Skin epidermis (tissue), 12 donors: ENCODE results near the gene BRSK2.

Experiments used
- H3K27ac ChIP-seq, 21 experiments: fragments of 200-600 bp; sonication (generic) in 11 of 21; one replicate each; pipeline ENCODE4 v1.5.0; 2020; ENCODE audit warnings: mild to moderate bottlenecking in 3 of 21, inconsistent platforms in 2 of 21, moderate library complexity in 2 of 21
- H3K4me3 ChIP-seq, 7 experiments: fragments of 200-600 bp; sonication (generic) in 2 of 7; one replicate each; pipeline ENCODE4 v1.5.0; 2020; ENCODE audit warnings: inconsistent platforms in 2 of 7, mild to moderate bottlenecking in 2 of 7, moderate library complexity in 1 of 7

The BRSK2 gene

DNA sequence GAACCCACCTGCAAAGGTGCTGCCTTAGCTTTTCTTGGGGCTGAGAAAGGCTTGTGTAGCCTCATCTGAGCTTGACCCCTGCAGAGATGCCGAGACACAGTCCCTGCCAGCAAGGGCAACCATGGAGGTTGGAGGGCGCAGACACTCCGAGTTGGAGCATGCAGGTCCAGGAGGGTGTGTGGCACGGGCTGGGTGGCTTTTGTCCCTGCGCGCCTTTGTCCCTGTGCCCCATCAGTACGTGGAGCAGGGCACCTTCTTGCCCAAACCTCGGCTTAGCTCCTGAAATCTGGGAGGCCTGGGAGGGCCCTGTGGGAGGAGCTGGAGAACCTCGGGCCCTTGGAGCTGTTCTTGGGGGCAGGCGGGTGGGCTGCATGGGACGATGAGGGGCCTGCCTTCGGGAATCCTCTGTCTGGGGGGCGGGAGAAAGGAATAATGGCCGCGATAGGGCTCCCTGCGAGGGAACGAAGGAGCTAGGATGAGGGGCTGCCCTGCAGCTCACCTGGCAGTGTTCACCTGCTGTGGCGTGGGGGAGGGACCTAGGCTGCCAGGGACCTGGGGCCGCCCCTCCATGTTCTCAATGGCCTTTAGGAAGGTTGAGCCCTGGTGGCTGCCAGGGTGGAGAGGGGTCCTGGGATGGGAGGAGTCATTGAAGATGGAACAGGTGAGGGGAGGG, 3.4 kb downstream of the BRSK2 start:
- no peak overlapping the region for H3K4me3 ChIP-seq
- H3K27ac ChIP-seq = no peak overlapping the region

DNA sequence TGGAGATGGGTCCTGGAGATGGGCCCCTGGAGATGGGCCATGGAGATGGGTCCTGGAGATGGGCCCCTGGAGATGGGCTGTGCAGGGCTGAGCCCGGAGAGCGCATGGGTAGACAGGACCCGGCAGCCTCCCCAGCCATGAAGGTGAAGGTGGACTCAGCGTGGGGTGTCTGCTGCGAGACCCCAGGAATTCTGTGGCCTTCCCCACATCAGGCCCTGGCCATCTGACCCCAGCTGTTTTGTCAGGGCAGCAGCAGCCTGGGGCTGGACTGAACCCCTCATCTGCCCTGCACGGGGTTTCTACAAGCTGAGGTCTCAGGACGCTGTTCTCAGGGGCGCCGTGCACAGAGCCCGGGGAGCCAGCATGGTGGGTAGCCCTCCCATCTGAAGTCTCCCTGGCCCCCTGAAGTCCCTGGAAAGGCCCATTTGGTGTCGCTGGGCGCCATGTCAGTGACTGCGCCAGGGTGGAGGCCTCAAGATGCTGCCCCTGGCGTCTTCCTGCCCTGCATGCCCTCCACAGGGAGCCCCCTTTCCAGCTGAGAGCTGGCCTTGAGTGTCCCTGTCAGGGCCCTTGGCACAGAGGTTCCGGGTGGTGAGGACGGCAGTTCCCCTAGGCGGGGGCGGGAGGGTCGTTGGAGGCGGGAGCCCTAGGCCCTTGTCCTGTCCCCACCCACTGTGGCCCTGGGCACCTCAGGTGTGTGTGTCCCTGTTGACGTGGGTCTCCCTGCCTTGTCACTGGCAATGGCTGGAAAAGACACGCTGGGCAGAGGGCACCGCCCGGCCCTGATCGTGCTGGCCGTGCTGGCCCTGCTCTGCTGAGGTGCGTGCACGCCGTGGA, 5.4 kb downstream of the BRSK2 start:
- Histone ChIP-seq H3K4me3 (no peak overlapping the region), H3K27ac (no peak overlapping the region)

DNA sequence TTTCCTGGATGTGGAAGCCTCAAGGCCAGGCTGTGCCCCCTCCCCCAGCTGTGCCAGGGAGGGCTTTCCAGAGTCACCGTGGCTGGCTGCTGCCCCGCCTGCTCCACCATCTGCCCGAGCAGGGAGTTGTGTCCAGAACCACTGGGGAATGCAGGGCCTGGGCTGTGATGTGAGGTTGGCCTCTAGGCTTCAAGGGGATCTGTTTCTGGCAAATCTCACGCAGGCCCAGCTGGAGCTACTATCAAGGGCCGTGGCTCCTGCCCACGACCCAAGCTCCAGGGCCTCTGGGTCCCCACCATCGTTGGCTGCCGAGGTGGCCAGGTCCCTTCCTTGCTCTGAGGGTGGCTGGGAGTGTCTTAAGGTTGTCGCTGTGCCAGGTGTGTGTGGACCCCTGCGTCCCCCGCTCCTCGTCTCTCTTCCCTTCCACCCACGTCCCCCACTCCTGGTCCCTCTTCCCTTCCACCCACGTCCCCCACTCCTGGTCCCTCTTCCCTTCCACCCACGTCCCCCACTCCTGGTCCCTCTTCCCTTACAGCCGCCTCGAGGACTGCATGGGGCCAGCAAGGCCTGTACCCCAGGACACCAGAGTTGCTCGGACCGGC, 6.1 kb downstream of the BRSK2 start:
- H3K27ac ChIP-seq = no peak overlapping the region
- no peak overlapping the region for H3K4me3 ChIP-seq

DNA sequence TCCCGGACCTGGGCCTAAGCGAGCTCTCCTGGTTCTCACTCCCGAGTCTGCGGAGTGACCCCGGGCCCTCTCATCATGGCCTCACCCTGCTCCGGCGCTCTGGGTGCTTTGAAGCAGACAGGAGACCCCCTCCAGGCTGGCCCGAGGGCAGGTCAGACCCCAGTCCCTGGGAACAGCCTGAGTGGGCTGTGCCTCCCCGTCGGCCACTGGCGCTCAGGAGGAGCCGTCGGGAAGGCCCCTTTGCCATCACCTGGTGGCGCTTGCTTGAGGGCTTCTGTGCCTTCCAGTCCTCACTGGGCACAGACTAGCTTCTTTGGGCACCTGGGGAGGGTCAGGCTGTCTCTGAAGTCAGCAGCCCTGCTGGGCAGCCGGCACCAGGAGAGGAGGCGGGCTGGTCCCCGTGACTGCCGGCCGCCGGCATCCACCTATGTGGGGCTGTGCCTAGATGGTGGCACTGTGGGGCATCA, 6.7 kb downstream of the BRSK2 start:
- H3K27ac ChIP-seq = no peak overlapping the region
- H3K4me3 ChIP-seq = no peak overlapping the region

DNA sequence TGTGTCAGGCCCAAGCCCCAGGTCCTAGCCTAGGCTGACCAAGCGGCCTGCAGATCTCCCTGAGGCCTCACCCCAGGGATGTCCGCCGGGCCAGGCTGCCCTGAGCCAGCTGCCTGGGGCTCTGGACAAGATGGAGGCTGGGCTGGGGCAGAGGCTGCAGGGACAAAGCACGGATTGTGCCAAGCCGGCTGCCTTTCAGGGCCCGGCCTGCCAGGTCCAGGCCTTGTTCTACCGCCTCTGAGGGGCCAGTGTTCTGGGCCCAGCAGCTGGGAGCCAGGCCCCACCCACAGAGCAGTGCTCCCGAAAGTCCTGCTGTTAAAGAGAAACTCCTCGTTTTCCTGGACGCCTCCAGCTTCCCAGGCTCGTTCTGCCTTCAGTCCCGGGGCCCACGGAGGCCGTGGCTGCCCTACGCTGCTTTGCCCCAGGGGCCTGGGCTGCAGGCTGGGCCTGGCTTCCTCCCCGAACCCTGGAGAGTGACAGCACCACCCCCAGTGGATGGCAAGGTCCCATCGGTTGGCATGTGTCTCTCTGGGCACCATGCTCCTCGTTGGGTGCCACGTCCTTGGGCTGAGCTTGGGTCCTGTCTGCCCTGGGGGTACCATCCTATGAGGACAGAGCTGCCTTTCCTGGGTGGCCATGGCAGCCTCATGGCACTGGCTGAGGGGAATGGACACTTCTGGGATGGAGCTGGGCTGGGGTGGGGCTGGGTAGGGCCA, 7.6 kb downstream of the BRSK2 start:
- no peak overlapping the region for H3K27ac ChIP-seq
- no peak overlapping the region for H3K4me3 ChIP-seq

DNA sequence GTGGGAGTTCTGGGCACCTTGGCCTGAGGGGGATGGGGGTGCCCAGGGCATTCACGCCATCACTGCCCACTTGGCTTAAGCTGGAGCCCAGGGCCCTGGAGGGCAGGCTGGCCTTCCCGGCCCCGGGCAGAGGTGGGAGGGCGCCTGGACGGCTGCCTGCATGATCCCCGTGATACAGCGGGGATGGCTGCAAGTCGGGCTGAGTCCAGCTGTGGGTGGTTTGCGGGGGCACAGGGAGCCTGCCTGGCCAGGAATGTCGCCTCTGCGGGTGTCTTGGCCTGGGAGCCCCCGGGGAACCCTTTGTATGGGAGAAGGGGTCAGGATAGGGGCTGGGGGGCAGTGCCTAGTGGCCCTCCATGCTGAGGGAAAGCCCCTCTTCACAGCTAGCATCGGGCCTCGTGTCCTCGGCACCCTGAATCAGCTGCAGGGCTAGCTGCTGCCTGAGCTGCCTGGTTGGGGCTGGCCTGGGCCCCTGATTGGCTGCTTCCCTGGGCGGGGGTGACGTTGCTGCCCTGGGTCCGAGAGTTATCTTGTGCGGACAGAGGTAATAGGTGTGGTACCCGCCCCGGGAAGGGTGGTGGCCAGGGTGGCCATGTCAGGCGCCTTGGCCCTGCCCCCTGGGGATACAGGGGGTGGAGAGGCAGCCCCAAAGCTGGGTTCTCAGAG, 8.3 kb downstream of the BRSK2 start:
- no peak overlapping the region for H3K4me3 ChIP-seq
- H3K27ac ChIP-seq = no peak overlapping the region

DNA sequence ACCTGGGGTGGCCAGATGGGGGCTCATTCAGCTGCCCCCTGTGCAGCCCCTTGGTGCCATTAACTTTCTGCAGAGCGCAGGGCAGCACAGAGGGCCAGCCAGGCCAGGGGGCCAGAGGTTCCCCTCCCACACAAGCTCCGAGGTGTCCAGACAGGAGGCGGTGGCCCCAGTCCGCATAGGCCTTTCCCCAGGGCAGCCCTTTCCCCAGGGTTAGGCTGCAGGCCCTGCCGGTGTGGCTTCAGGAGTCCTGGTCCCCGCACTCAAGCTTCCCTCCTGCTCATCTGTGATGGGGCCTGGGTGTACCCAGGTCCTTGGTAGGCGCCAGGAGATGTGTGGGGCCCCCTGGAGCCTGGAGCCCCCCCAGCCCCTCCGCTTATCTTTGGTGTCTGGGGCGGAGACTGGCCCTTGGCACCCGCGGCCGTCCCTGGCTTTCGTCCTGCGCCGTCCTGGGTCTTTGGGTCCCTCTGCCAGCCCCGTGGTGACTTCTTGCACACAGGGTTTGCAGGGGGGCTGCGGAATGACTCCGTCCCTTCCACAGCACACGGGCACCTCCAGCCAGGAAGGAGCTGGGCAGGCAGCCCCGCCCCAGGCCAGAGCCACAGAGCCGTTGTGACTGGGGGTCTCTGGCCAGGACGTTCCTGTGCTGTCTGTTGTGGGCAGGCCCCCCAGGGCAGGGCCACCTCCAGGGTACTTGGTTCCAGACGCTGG, 8.9 kb downstream of the BRSK2 start:
- Histone ChIP-seq H3K27ac (no peak overlapping the region), H3K4me3 (no peak overlapping the region)

DNA sequence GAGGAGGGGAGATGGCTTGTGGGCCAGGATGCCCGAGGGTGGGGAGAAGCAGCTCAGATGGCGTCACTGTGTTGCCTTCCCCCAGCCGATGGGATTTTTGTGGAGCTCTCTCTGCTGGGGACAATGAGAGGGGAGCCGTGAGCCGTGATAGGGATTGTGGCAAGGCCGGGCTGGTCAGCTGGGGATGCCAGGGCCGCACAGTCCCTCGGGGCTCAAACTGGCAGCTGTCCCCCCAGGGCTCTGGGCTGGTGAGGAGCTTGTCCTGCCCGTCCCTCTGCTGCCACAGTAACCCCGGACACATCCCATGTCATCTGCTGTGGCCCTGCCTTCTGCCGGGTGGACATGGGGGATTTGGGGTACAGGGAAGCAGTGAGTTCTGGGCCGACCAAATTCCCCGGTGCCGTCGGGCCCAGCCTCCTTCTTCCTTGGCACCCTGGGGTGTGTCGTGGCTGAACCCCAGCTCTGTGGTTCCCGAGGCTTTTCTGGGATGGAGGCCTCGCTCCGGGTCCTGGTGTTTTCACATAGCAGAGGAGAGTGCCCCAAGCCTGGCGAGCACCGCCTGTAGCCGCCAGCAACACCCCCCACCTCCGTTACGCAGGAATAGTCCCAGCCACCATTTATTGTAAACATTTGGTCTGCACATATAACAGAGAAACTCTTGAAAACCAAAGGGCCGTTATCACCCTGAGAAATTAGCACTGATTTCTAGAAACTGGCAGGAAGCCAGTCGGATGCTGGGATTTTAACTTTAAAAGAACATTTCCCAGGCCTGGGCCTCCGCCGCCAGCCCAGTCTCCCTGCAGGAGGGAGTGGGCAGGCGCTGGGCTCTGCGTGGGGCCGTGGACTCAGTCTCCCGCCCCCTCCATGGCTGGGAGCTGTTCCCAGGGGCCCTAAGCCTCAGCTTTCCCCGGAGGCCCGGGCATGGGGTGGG, 9.9 kb downstream of the BRSK2 start:
- H3K27ac ChIP-seq = no peak overlapping the region
- no peak overlapping the region for H3K4me3 ChIP-seq

DNA sequence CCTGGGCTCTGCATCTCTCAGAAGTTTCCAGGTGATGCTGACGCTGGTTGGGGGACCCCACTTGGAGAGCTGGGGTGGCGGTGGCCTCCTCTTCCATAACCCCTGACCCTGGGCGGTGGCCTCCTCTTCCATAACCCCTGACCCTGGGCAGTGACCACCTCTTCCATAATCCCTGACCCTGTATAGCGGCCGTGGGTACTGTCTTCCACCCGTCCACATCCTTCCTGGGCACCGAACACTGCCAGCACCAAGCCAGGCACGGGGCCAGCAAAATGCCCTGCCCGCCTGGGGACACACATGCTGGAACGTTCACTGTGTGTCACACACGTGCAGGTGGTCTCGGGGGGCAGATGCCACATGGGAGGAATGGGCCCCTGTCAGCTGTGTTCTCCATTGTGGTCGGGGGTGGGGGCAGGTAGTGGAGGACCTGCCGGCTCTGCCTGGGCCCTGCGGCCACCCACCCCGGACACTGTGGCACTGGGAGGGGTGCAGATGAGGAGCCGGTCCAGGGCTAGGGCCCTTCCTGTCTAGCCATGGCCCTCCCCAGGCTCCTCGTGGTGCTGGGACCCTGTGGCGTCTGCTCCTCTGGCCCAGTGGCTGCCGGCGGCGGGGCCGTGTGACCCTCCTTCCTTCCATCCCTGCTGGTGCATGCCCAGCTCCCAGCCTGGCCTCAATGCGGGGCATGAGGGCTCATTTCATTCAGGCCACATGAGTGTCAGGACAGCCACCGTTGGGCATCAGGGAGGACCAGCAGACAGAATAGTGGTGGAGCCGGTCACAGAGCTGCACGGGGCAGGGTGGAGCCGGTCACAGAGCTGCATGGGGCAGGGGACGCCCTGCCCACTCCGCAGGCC, 10.8 kb downstream of the BRSK2 start:
- H3K27ac ChIP-seq = no peak overlapping the region
- H3K4me3 ChIP-seq = no peak overlapping the region

DNA sequence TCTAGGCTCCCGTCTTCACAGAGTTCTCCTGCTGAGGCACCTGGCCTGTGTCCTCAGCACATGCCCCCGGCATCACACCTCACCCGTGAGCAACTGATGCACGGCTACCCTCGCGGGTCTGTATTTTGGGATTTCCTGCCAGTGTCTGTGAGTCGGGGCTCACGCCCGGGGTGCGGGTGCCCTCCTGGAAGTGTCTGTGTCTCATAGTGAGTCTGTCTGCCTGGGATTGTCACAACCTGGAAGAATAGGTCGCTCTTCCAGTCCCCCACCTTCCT, 11.4 kb downstream of the BRSK2 start:
- H3K27ac ChIP-seq = no peak overlapping the region
- H3K4me3 ChIP-seq = no peak overlapping the region

DNA sequence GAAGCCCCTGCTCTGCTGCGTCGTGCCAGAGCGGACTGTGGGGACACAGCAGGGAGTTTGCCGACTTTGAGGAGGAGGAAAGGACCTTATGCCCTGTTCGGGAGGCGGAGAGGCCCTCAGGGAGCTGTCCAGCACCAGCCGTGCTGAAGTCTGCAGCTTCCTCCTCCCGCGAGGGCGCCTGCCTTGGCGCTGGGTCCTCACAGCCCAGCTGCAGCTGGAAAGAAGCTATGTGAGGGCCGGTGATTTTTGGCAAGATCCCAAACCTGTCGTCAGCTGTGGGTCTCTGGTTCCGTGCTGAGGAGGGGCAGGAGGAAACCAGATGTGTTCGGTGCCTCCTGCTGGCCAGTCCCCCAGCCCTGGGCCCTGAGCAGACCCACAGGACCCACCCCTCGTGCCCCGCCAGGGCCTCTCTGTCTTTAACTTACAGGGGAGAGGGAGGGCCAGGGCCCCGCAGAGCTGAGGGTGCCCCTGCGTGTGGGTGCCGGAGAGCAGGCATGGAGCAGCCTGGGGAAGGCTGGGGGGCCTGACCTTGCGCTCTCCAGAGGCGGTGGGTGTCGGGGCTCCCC, 12.0 kb downstream of the BRSK2 start:
- no peak overlapping the region for H3K4me3 ChIP-seq
- H3K27ac ChIP-seq = no peak overlapping the region

DNA sequence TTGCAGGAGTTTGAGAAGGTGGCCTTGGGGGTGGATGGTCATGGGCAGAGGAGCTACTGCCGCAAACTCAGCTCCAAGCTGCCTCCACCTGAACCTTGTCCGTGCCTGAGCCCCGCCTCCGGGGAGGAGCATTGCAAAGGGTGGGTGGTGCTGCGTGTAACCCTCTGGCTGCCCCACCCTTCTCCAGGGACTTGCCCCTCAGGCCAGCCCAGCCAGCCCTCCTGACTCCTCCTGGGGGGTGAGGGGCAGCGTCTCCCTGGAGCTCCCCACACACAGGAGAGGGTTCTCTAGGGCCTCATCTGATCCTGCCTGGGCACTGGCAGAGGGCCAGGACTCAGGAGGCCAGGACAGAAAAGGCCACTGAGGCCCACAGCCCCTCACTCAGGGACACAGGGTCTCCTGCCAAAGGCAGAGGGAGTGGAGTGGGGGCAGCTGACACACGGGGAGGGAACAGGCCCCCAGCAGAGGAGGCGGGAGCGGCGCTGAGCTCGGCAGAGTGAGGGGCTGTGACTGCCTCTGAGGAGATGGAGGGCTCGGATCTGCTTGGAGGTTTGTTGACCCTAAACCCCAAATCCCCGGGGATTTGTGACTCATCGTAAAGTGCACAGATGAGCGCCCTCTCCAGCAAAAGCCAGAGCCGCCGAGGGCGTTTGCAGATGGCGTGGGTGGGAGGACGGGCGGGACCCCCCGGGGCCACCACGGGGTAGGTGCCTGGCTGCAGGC, 12.8 kb downstream of the BRSK2 start:
- H3K4me3 ChIP-seq = no peak overlapping the region
- no peak overlapping the region for H3K27ac ChIP-seq

DNA sequence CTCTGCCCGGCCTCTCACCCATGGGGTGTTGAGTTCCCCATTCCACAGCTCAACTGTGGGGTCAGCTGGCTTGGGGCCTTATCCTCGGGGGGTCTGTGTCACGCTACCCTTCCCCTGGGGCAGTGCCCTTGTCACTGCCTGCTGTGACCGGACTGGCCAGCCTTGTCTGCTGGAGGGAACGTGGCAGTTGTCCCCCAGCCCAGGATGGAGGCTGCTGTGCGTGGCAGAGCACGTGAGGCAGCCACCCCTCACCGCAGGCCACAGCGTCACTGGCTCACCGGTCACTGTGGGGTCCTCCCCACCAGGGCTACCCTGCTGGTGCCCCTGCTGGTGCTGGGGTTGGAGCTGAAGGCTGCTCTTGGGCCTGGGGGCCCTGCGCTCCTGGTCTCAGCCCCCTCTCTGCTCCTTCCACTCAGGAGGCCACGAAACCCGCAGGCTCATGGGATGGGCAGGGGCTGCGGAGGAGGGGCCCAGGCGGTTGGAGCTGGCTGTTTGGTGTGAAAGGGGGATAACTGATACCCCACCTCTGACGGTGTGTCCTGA, 13.4 kb downstream of the BRSK2 start:
- no peak overlapping the region for H3K27ac ChIP-seq
- no peak overlapping the region for H3K4me3 ChIP-seq

DNA sequence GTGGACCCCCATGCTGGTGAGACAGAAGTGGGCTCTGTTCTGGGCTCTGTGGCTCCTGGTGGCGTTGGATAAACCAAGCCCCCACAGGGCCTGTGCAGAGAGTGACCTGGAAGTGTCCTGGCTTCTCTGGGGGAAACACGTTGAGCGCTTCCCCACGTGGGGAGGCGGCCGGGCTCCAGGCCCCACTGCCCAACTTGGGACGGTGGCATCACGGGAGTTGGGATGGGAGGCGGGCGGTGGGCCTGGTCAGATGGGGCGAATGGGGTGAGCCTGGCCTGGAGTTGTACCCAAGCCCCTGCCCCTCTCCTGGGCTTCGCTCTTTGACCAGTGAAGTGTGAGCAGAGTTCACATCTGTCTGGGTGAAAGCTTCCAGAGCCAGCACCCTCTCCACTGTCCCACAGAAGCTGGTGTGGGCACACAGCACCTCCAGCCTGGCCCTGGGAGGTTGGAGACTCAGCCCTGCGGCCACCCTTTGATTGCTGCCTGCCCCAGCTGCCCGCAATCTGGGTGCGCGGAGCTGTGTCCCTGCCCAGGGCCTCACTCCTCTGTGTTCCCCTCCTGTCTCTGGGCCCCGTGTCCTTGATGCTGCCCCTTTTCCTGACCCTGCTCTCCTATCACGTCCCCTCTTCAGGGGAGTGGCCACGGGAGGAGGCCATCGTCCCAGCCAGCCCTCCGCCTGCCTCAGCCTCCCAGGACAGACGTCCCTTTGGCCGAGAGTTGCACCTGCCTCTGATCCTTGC, 14.2 kb downstream of the BRSK2 start:
- Histone ChIP-seq H3K4me3 (no peak overlapping the region), H3K27ac (no peak overlapping the region)

DNA sequence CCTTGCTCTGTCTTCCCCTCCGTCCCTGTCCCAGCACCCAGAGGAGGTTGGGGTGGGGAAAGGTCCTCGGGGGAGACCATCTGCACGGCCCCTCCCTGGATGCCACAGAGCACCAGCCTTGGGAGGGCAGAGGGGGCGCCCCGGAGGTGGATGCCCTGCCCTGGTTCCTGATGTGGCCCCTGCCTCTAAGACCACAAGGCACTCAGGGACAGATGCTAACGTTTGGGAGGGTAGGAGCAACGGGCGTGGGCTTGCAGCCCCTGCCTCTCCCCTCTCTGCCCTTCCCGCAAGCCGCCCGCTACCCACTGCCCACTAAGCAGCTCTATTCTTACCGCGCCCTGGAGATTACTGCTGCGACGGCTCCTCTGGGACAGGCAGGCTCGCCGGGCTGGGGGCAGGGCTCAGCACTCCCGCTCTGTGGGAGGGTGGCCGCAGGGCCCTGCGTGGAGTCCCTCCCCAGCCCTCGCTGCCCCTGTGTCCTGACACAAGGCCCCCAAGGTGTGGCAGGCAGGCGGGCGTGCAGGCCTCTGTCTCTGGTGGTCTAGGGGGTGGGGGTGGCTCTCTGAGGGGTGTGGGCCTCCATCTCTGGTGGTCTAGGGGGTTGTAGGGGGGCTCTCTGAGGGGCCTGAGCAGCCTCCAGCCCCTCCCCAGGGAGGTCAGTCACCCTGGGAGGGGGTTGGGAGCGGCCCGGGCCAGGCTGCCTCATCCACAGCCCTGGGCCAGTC, 14.9 kb downstream of the BRSK2 start:
- Histone ChIP-seq H3K27ac (no peak overlapping the region), H3K4me3 (no peak overlapping the region)
